Measurements from ENCODE around the gene VSTM5.
"Not testable (repeated sequence)": the region's sequence is repeated elsewhere in the genome, so short reads cannot be mapped to it uniquely, and the experiment has no call there.

The VSTM5 gene

GRCh38 chr11:93871526-93871925 is 21.1 kb upstream of the VSTM5 start:
- no peak for ATAC-seq

GRCh38 chr11:93870616-93871015 is 20.2 kb upstream of the VSTM5 start:
- ATAC-seq = no peak

More at GRCh38 chr11:93871526-93871925, 21.1 kb upstream of the VSTM5 start:
- TF ChIP-seq ZNF565 (CRISPR knock-in tag; conservative IDR thresholded peaks at IDR 0.05; ENCODE audit: low read depth) = no peak
- no peak for TF ChIP-seq SNAI2 (CRISPR knock-in tag; IDR thresholded peaks at IDR 0.05)
- no peak for TF ChIP-seq ISL1 (CRISPR knock-in tag; IDR thresholded peaks at IDR 0.05)
- TF ChIP-seq ZC3H10 (CRISPR knock-in tag; IDR thresholded peaks at IDR 0.05) = no peak
- no peak for TF ChIP-seq OSR1 (CRISPR knock-in tag; IDR thresholded peaks at IDR 0.05)
- no peak for TF ChIP-seq ZFP30 (CRISPR knock-in tag; IDR thresholded peaks at IDR 0.05)
- no peak for TF ChIP-seq ZFP3 (CRISPR knock-in tag; IDR thresholded peaks at IDR 0.05)

GRCh38 chr11:93869830-93870229 is 19.4 kb upstream of the VSTM5 start:
- TF ChIP-seq BACH2 (CRISPR knock-in tag; IDR thresholded peaks at IDR 0.05; ENCODE audit: borderline replicate concordance) = no peak
- TF ChIP-seq CREB5 (CRISPR knock-in tag; IDR thresholded peaks at IDR 0.05; ENCODE audit: low read depth) = no peak
- no peak for TF ChIP-seq PATZ1 (CRISPR knock-in tag; IDR thresholded peaks at IDR 0.05; ENCODE audit: borderline replicate concordance)
- no peak for TF ChIP-seq POU6F1 (CRISPR knock-in tag; IDR thresholded peaks at IDR 0.05; ENCODE audit: borderline replicate concordance, low read depth)
- TF ChIP-seq TOX (CRISPR knock-in tag; IDR thresholded peaks at IDR 0.05; ENCODE audit: borderline replicate concordance) = no peak
- no peak for TF ChIP-seq ZFP30 (CRISPR knock-in tag; IDR thresholded peaks at IDR 0.05)
- no peak for TF ChIP-seq ZNF70 (CRISPR knock-in tag; IDR thresholded peaks at IDR 0.05)
- no peak for TF ChIP-seq OSR1 (CRISPR knock-in tag; IDR thresholded peaks at IDR 0.05)
- no peak for ATAC-seq

More at GRCh38 chr11:93870616-93871015, 20.2 kb upstream of the VSTM5 start:
- TF ChIP-seq ARNTL (CRISPR knock-in tag; IDR thresholded peaks at IDR 0.05; ENCODE audit: borderline replicate concordance, low read depth) = no peak
- TF ChIP-seq CREB5 (CRISPR knock-in tag; IDR thresholded peaks at IDR 0.05; ENCODE audit: low read depth) = no peak
- no peak for TF ChIP-seq ZC3H10 (CRISPR knock-in tag; IDR thresholded peaks at IDR 0.05)
- no peak for TF ChIP-seq TCF4 (CRISPR knock-in tag; IDR thresholded peaks at IDR 0.05; ENCODE audit: borderline replicate concordance)
- TF ChIP-seq ZNF70 (CRISPR knock-in tag; IDR thresholded peaks at IDR 0.05) = no peak
- no peak for TF ChIP-seq CSDC2 (CRISPR knock-in tag; IDR thresholded peaks at IDR 0.05)
- no peak for TF ChIP-seq ZNF8 (CRISPR knock-in tag; IDR thresholded peaks at IDR 0.05)

- ATAC-seq = not testable (repeated sequence)
Measured at GRCh38 chr11:93868404-93868803, 18.0 kb upstream of the VSTM5 start.

GRCh38 chr11:93861808-93862207 is 11.4 kb upstream of the VSTM5 start:
- no peak for ATAC-seq
- no peak for TF ChIP-seq ZC3H10 (CRISPR knock-in tag; IDR thresholded peaks at IDR 0.05)
- TF ChIP-seq CREB5 (CRISPR knock-in tag; IDR thresholded peaks at IDR 0.05; ENCODE audit: low read depth) = no peak
- TF ChIP-seq RARB (CRISPR knock-in tag; IDR thresholded peaks at IDR 0.05) = no peak
- no peak for TF ChIP-seq CSRNP3 (CRISPR knock-in tag; IDR thresholded peaks at IDR 0.05)
- no peak for TF ChIP-seq TCF4 (CRISPR knock-in tag; IDR thresholded peaks at IDR 0.05; ENCODE audit: borderline replicate concordance)
- TF ChIP-seq CSDC2 (CRISPR knock-in tag; IDR thresholded peaks at IDR 0.05) = no peak
- TF ChIP-seq ZFP30 (CRISPR knock-in tag; IDR thresholded peaks at IDR 0.05) = no peak
- TF ChIP-seq POU6F1 (CRISPR knock-in tag; IDR thresholded peaks at IDR 0.05; ENCODE audit: borderline replicate concordance, low read depth) = no peak
- TF ChIP-seq TSHZ2 (CRISPR knock-in tag; IDR thresholded peaks at IDR 0.05) = no peak
- TF ChIP-seq ESRRG (CRISPR knock-in tag; IDR thresholded peaks at IDR 0.05) = no peak
- TF ChIP-seq ZFP3 (CRISPR knock-in tag; IDR thresholded peaks at IDR 0.05) = no peak

All from SK-N-SH treated with all-trans-retinoic acid at 6 μM for 48 hours (cell line).